Mononuclear cell (primary cell): ENCODE results near the gene TYMP. TPM values are rescaled to one million over a fixed set of nuclear protein-coding genes. Genes with fewer than 3 reads are reported as not detected.
A peak's percentile ranks its signal among the peaks of the same experiment; 100 is the strongest.

Experiments
- H3K27me3 ChIP-seq: 2 replicates; pipeline ENCODE4 v1.6.0; 2011; ENCODE audit warnings: low read length, control low read depth; ENCODE audit not compliant: insufficient read depth
- H3K4me1 ChIP-seq: 2 replicates; pipeline ENCODE4 v1.5.1; 2011; ENCODE audit warnings: mild to moderate bottlenecking, low read length, control low read depth; ENCODE audit not compliant: insufficient read depth
- H3K4me3 ChIP-seq: 2 replicates; pipeline ENCODE4 v1.5.1; 2011; ENCODE audit warnings: mild to moderate bottlenecking, low read length, moderate library complexity
- H3K9me3 ChIP-seq: 2 replicates; pipeline ENCODE4 v1.5.1; 2011; ENCODE audit warnings: low read depth, mild to moderate bottlenecking, control low read depth, low read length
- total RNA-seq: library from RNA; depleted of rRNA; stranded (reverse); fragments of >200 nt; gene quantifications from one replicate; pipeline ENCODE4 v1.2.3, GENCODE V29; 2012

The TYMP gene
- 151 TPM for total RNA-seq

GRCh38 chr22:50529897-50530579, at the start of gene TYMP:
TYMP (minus strand) TSS chr22:50530012; CDS start chr22:50529709, 303 bp downstream.
- no peaks in the 10 kb centered on the region for H3K9me3 ChIP-seq
- H3K4me3 ChIP-seq = peak within 1 kb of the TSS; percentile 94
- peaks cover 74% of the 10 kb centered on the region for H3K4me1 ChIP-seq
- H3K27me3 ChIP-seq = no peaks in the 10 kb centered on the region

GRCh38 chr22:50578776-50579310, 49.0 kb upstream of the TYMP start:
- Histone ChIP-seq H3K4me1 (peaks cover 26% of the 10 kb centered on the region), H3K27me3 (no peaks in the 10 kb centered on the region), H3K4me3 (no peak overlapping the region), H3K9me3 (no peaks in the 10 kb centered on the region)

- H3K4me1 ChIP-seq = peaks cover 19% of the 10 kb centered on the region
- H3K9me3 ChIP-seq = no peaks in the 10 kb centered on the region
- H3K27me3 ChIP-seq = no peaks in the 10 kb centered on the region
- no peak within 1 kb of the TSS for H3K4me3 ChIP-seq
These were observed 48.4 kb upstream of the TYMP start, which contains the start of gene CPT1B for GRCh38 chr22:50577987-50578775. CPT1B (minus strand) TSS chr22:50578427; CDS start chr22:50577915, 512 bp downstream.

- H3K27me3 ChIP-seq = no peaks in the 10 kb centered on the region
- H3K9me3 ChIP-seq = no peaks in the 10 kb centered on the region
- H3K4me1 ChIP-seq = peaks cover 19% of the 10 kb centered on the region
These were observed 47.8 kb upstream of the TYMP start for GRCh38 chr22:50577697-50577986.

GRCh38 chr22:50576806-50577696, 47.2 kb upstream of the TYMP start:
- H3K9me3 ChIP-seq = no peaks in the 10 kb centered on the region
- H3K4me1 ChIP-seq = peaks cover 18% of the 10 kb centered on the region
- H3K4me3 ChIP-seq = no peak overlapping the region
- no peaks in the 10 kb centered on the region for H3K27me3 ChIP-seq

More at GRCh38 chr22:50577697-50577986, 47.8 kb upstream of the TYMP start:
- H3K4me3 ChIP-seq = no peak overlapping the region

GRCh38 chr22:50576070-50576469, 46.3 kb upstream of the TYMP start:
- H3K27me3 ChIP-seq = no peaks in the 10 kb centered on the region
- no peak overlapping the region for H3K4me3 ChIP-seq
- no peaks in the 10 kb centered on the region for H3K9me3 ChIP-seq
- H3K4me1 ChIP-seq = peaks cover 8% of the 10 kb centered on the region

GRCh38 chr22:50575426-50575941, 45.7 kb upstream of the TYMP start:
- Histone ChIP-seq H3K4me1 (peaks cover 7% of the 10 kb centered on the region), H3K9me3 (no peaks in the 10 kb centered on the region), H3K4me3 (no peak overlapping the region), H3K27me3 (no peaks in the 10 kb centered on the region)

- H3K4me3 ChIP-seq = no peak overlapping the region
- no peaks in the 10 kb centered on the region for H3K27me3 ChIP-seq
- peaks cover 7% of the 10 kb centered on the region for H3K4me1 ChIP-seq
- H3K9me3 ChIP-seq = no peaks in the 10 kb centered on the region
These were observed 44.6 kb upstream of the TYMP start for GRCh38 chr22:50574383-50574755.

GRCh38 chr22:50573491-50574382, 43.9 kb upstream of the TYMP start:
- Histone ChIP-seq H3K27me3 (no peaks in the 10 kb centered on the region), H3K9me3 (no peaks in the 10 kb centered on the region), H3K4me1 (peaks cover 6% of the 10 kb centered on the region), H3K4me3 (no peak overlapping the region)

GRCh38 chr22:50572965-50573364, 43.2 kb upstream of the TYMP start:
- Histone ChIP-seq H3K9me3 (no peaks in the 10 kb centered on the region), H3K27me3 (no peaks in the 10 kb centered on the region), H3K4me1 (no peaks in the 10 kb centered on the region), H3K4me3 (no peak overlapping the region)

- Histone ChIP-seq H3K4me1 (no peaks in the 10 kb centered on the region), H3K27me3 (no peaks in the 10 kb centered on the region), H3K4me3 (no peak overlapping the region), H3K9me3 (no peaks in the 10 kb centered on the region)
These were observed 41.7 kb upstream of the TYMP start for GRCh38 chr22:50571264-50572175.

GRCh38 chr22:50570861-50571260, 41.0 kb upstream of the TYMP start:
- no peaks in the 10 kb centered on the region for H3K4me1 ChIP-seq
- H3K9me3 ChIP-seq = no peaks in the 10 kb centered on the region
- no peaks in the 10 kb centered on the region for H3K27me3 ChIP-seq
- H3K4me3 ChIP-seq = no peak overlapping the region

GRCh38 chr22:50569896-50570535, 40.2 kb upstream of the TYMP start:
- no peaks in the 10 kb centered on the region for H3K27me3 ChIP-seq

More at GRCh38 chr22:50569896-50570535, 40.2 kb upstream of the TYMP start:
- no peaks in the 10 kb centered on the region for H3K4me1 ChIP-seq
- no peak overlapping the region for H3K4me3 ChIP-seq
- no peaks in the 10 kb centered on the region for H3K9me3 ChIP-seq
